Fibroblast of lung (primary cell): ENCODE results near the gene STPG2.

ENCODE experiments used
- EZH2 ChIP-seq: IDR thresholded peaks from 2 replicates; pipeline ENCODE4 v1.5.1; 2012; ENCODE audit warnings: low read length, control low read depth, mild to moderate bottlenecking; ENCODE audit errors: missing control alignments
- TF ChIP-seq, protein P1 (sequence below), 2 donors: IDR thresholded peaks in 1 of 2; conservative IDR thresholded peaks in 1 of 2; 1 replicate in 1 of 2; 2 replicates in 1 of 2; pipeline ENCODE4 v1.5.1; 2011 to 2012; ENCODE audit warnings: low read length in 2 of 2, control low read depth in 1 of 2, inconsistent platforms in 1 of 2, low read depth in 1 of 2, mild to moderate bottlenecking in 1 of 2

DNA sequence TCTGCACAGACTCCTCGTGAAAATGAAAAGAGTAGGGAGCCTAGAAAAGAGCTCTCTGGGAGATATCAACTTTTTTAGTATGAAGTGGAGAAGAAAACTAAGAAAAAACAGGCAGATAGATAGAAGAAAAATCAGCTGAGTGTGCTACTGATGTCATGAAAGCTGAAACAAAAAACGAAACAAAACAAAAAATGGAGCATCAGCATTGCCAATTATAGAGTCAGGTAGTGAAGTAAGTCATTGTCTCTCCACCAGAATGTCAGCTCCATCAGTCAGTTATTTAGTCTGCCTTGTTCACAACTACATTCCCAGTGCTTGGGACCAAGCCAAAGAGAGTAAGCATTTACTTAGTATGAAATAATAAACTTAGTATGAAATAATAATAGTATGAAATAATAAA lies 595.1 kb downstream of the STPG2 start:
- TF ChIP-seq, protein P1, sequence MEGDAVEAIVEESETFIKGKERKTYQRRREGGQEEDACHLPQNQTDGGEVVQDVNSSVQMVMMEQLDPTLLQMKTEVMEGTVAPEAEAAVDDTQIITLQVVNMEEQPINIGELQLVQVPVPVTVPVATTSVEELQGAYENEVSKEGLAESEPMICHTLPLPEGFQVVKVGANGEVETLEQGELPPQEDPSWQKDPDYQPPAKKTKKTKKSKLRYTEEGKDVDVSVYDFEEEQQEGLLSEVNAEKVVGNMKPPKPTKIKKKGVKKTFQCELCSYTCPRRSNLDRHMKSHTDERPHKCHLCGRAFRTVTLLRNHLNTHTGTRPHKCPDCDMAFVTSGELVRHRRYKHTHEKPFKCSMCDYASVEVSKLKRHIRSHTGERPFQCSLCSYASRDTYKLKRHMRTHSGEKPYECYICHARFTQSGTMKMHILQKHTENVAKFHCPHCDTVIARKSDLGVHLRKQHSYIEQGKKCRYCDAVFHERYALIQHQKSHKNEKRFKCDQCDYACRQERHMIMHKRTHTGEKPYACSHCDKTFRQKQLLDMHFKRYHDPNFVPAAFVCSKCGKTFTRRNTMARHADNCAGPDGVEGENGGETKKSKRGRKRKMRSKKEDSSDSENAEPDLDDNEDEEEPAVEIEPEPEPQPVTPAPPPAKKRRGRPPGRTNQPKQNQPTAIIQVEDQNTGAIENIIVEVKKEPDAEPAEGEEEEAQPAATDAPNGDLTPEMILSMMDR (conservative IDR thresholded peaks at IDR 0.05 in 1 of 2, IDR thresholded peaks at IDR 0.05 in 1 of 2; ENCODE audit: low read depth in 1 of 2, low read length in 2 of 2) = no peak
- no peak for TF ChIP-seq EZH2
